Spleen (tissue), 11 donors: Measurements from ENCODE around the gene STMN3. TPM values are rescaled to one million over a fixed set of nuclear protein-coding genes. Genes with fewer than 3 reads are reported as not detected.
"Not testable (repeated sequence)": the region's sequence is repeated elsewhere in the genome, so short reads cannot be mapped to it uniquely, and the experiment has no call there.

Source experiments
- DNase-seq: peaks from one replicate; pipeline ENCODE4 v3.0.0-alpha.2; 2020
- H3K27ac ChIP-seq, 8 donors: fragments of 200-600 bp; sonication (generic) in 7 of 8; 1 replicate in 4 of 8; 2 replicates in 4 of 8; pipeline versions ENCODE4 v1.5.0 to v1.8.0; 2016 to 2021; ENCODE audit warnings: inconsistent platforms in 4 of 8, mild to moderate bottlenecking in 4 of 8, moderate library complexity in 1 of 8
- H3K27me3 ChIP-seq, 7 donors: fragments of 200-600 bp; sonication (generic) in 6 of 7; replicated peaks in 1 of 7; 1 replicate in 4 of 7; 2 replicates in 3 of 7; pipeline versions ENCODE4 v1.5.0 to v1.8.0; 2016 to 2021; ENCODE audit warnings: inconsistent platforms in 3 of 7, mild to moderate bottlenecking in 1 of 7
- H3K36me3 ChIP-seq, 6 donors: fragments of 200-600 bp; sonication (generic) in 5 of 6; 1 replicate in 4 of 6; 2 replicates in 2 of 6; pipeline versions ENCODE4 v1.5.0 to v1.8.0; 2016 to 2021; ENCODE audit warnings: inconsistent platforms in 2 of 6
- H3K4me1 ChIP-seq, 6 donors: fragments of 200-600 bp; sonication (generic) in 5 of 6; 1 replicate in 3 of 6; 2 replicates in 3 of 6; pipeline versions ENCODE4 v1.5.0 to v1.8.0; 2016 to 2021; ENCODE audit warnings: inconsistent platforms in 3 of 6
- H3K4me3 ChIP-seq, 8 donors: fragments of 200-600 bp; sonication (generic) in 7 of 8; 1 replicate in 4 of 8; 2 replicates in 4 of 8; pipeline versions ENCODE4 v1.5.0 to v1.8.0; 2016 to 2021; ENCODE audit warnings: inconsistent platforms in 4 of 8, mild to moderate bottlenecking in 4 of 8, moderate library complexity in 2 of 8
- H3K9me3 ChIP-seq, 8 donors: fragments of 200-600 bp; sonication (generic) in 7 of 8; 1 replicate in 4 of 8; 2 replicates in 4 of 8; pipeline versions ENCODE4 v1.5.0 to v1.8.0; 2016 to 2021; ENCODE audit warnings: inconsistent platforms in 4 of 8
- CTCF ChIP-seq, 11 experiments: fragments of 200-600 bp in 7 of 11; fragments of 450-650 bp in 4 of 11; sonication (generic) in 4 of 11; IDR thresholded peaks in 8 of 11; conservative IDR thresholded peaks in 3 of 11; 1 replicate in 7 of 11; 2 replicates in 4 of 11; pipeline versions ENCODE4 v1.4.0 to v1.8.0; 2016 to 2021; ENCODE audit warnings: antibody characterized with exemption in 11 of 11, inconsistent platforms in 4 of 11, mild to moderate bottlenecking in 1 of 11
- POLR2A ChIP-seq, 3 donors: fragments of 450-650 bp; IDR thresholded peaks; one replicate each; pipeline ENCODE4 v1.5.1; 2017; ENCODE audit warnings: antibody characterized with exemption in 3 of 3, mild to moderate bottlenecking in 1 of 3
- POLR2AphosphoS5 ChIP-seq, 3 donors: sonication (generic); formaldehyde crosslinking; IDR thresholded peaks; one replicate each; pipeline ENCODE4 v1.5.1; 2017; ENCODE audit warnings: antibody characterized with exemption in 3 of 3
- WGBS, 5 donors: extraction: QIAGEN DNeasy Blood & Tissue Kit in 3 of 5; methylation state at CpG; one replicate each; pipeline versions ENCODE4 v1.1.5 to v1.1.7; 2013 to 2018; 5-methylcytosine and 5-hydroxymethylcytosine counted together
- intact Hi-C: fragments of 100-400 bp; cut with DNase I; formaldehyde crosslinking; loops from one replicate; pipeline ENCODE4 v1.15.0; 2023; ENCODE audit warnings: low total_unique reads
- polyA plus RNA-seq, 3 donors: library from polyadenylated mRNA; stranded (reverse); fragments of 200-250 nt; gene quantifications; one replicate each; pipeline ENCODE4 v1.2.1, GENCODE V29; 2013
- total RNA-seq, 7 donors: library from RNA; depleted of rRNA in 3 of 7; stranded (reverse); fragments of >200 nt in 3 of 7; fragmentation: NEBNext Ultra II Directional in 4 of 7; extraction: Animal tissue kit (Norgen Biotek cat#: 25700) in 4 of 7; gene quantifications; one replicate each; pipeline versions ENCODE4 v1.1.0 to v1.2.1, GENCODE V29; 2016 to 2021
- donor health status: healthy with polysubstance abuse.
- donor health status: DM: no; HTN: no; CAD: no; lungs with moderate emphysema.
- donor health status: DM: no; HTN: no; CAD: no.
- donor health status: Bipolar disorder and iron deficiency.
- donor health status: healthy.
- donor health status: DM: no; HTN: no; CAD: no.
- donor health status: DM: yes; HTN: yes; CAD: no.

The STMN3 gene
- total and polyA plus RNA-seq, 10 donors = 16.1 to 57.0 (median 32.3) TPM

- peaks cover 5 to 28% (median 20%) of the 10 kb centered on the region in 6 donors for H3K4me1 ChIP-seq
- no peak for DNase-seq
- intact Hi-C loops = no loop called here
- TF ChIP-seq POLR2AphosphoS5 (IDR thresholded peaks at IDR 0.05) (no peak), CTCF (IDR thresholded peaks at IDR 0.05 in 8 of 11, conservative IDR thresholded peaks at IDR 0.05 in 3 of 11) (no peak), POLR2A (IDR thresholded peaks at IDR 0.05) (no peak)
- H3K4me3 ChIP-seq = no peak overlapping the region
- H3K27me3 ChIP-seq = no peaks in the 10 kb centered on the region
- WGBS, 5 donors = 85 to 98% (median 94%) methylated on average over 8 to 9 of the region's 9 CpGs
- H3K27ac ChIP-seq = no peak overlapping the region
- peaks cover 0 to 77% (median 49%) of the 10 kb centered on the region in 6 donors for H3K36me3 ChIP-seq
- no peaks in the 10 kb centered on the region for H3K9me3 ChIP-seq
These were observed 9.6 kb upstream of the STMN3 start for GRCh38 chr20:63662813-63663189.

- DNase-seq = no peak
- Histone ChIP-seq H3K27me3 (no peaks in the 10 kb centered on the region), H3K36me3 (peaks cover 0 to 71% (median 43%) of the 10 kb centered on the region in 6 donors), H3K4me3 (no peak overlapping the region), H3K4me1 (peaks cover 9 to 34% (median 26%) of the 10 kb centered on the region in 6 donors), H3K9me3 (no peaks in the 10 kb centered on the region), H3K27ac (no peak overlapping the region)
- TF ChIP-seq CTCF (IDR thresholded peaks at IDR 0.05 in 8 of 11, conservative IDR thresholded peaks at IDR 0.05 in 3 of 11) (no peak), POLR2A (IDR thresholded peaks at IDR 0.05) (no peak), POLR2AphosphoS5 (IDR thresholded peaks at IDR 0.05) (no peak)
- intact Hi-C loops = no loop called here
- 89 to 96% (median 94%) methylated on average over 26 to 33 of the region's 33 CpGs for WGBS, 5 donors
These were observed 9.0 kb upstream of the STMN3 start for GRCh38 chr20:63661959-63662812.

GRCh38 chr20:63661108-63661507 is 7.9 kb upstream of the STMN3 start:
- Histone ChIP-seq H3K4me3 (no peak overlapping the region), H3K27me3 (no peaks in the 10 kb centered on the region), H3K27ac (no peak overlapping the region), H3K4me1 (peaks cover 9 to 38% (median 27%) of the 10 kb centered on the region in 6 donors), H3K36me3 (peaks cover 0 to 62% (median 37%) of the 10 kb centered on the region in 6 donors), H3K9me3 (no peaks in the 10 kb centered on the region)
- 87 to 97% (median 95%) methylated on average over 12 to 22 of the region's 22 CpGs for WGBS, 5 donors
- no peak for TF ChIP-seq CTCF (IDR thresholded peaks at IDR 0.05 in 8 of 11, conservative IDR thresholded peaks at IDR 0.05 in 3 of 11)
- no peak for TF ChIP-seq POLR2A (IDR thresholded peaks at IDR 0.05)
- TF ChIP-seq POLR2AphosphoS5 (IDR thresholded peaks at IDR 0.05) = no peak
- intact Hi-C loops = no loop called here
- no peak for DNase-seq

GRCh38 chr20:63660622-63661021 is 7.4 kb upstream of the STMN3 start:
- DNase-seq = no peak
- Histone ChIP-seq H3K4me1 (peaks cover 9 to 38% (median 27%) of the 10 kb centered on the region in 6 donors), H3K36me3 (peaks cover 0 to 57% (median 33%) of the 10 kb centered on the region in 6 donors), H3K4me3 (no peak overlapping the region), H3K9me3 (no peaks in the 10 kb centered on the region), H3K27ac (no peak overlapping the region), H3K27me3 (no peaks in the 10 kb centered on the region)
- TF ChIP-seq POLR2AphosphoS5 (IDR thresholded peaks at IDR 0.05) (no peak), CTCF (IDR thresholded peaks at IDR 0.05 in 8 of 11, conservative IDR thresholded peaks at IDR 0.05 in 3 of 11) (no peak), POLR2A (IDR thresholded peaks at IDR 0.05) (no peak)
- 87 to 89% (median 88%) methylated on average over 8 of the region's 8 CpGs for WGBS, 5 donors
- intact Hi-C loops = no loop called here

- peaks cover 9 to 40% (median 27%) of the 10 kb centered on the region in 6 donors for H3K4me1 ChIP-seq
- intact Hi-C loops = not testable (repeated sequence)
- WGBS, 5 donors = 84 to 96% (median 91%) methylated on average over 10 of the region's 10 CpGs
These were observed 7.0 kb upstream of the STMN3 start for GRCh38 chr20:63660174-63660573.

More at GRCh38 chr20:63660174-63660573, 7.0 kb upstream of the STMN3 start:
- not testable (repeated sequence) for H3K4me3 ChIP-seq, DNase-seq, H3K27ac ChIP-seq, H3K9me3 ChIP-seq, H3K27me3 ChIP-seq
- H3K36me3 ChIP-seq = peaks cover 0 to 52% (median 33%) of the 10 kb centered on the region in 6 donors
